ENCODE measurements around the gene TOB2. TPM values are rescaled to one million over a fixed set of nuclear protein-coding genes. Genes with fewer than 3 reads are reported as not detected.
"Not testable (repeated sequence)": the region's sequence is repeated elsewhere in the genome, so short reads cannot be mapped to it uniquely, and the experiment has no call there.

The TOB2 gene
- total RNA-seq, 1 donor from 2014 or later = 44.2 TPM

GRCh38 chr22:41434361-41435003 is 12.1 kb downstream of the TOB2 start:
- DNase-seq (ENCODE audit: low spot score); H3K4me1 Mint-ChIP-seq (ENCODE audit: low read depth); H3K4me3 Mint-ChIP-seq (ENCODE audit: low read depth); H3K27me3 Mint-ChIP-seq (ENCODE audit: low read depth); H3K27ac Mint-ChIP-seq; intact Hi-C loops (cut with micrococcal nuclease); H3K9me3 Mint-ChIP-seq: not testable (repeated sequence)
- H3K36me3 Mint-ChIP-seq (ENCODE audit: low read depth) = peaks cover 62% of the 10 kb centered on the region

- DNase-seq (ENCODE audit: low spot score); H3K4me3 Mint-ChIP-seq (ENCODE audit: low read depth); intact Hi-C loops (cut with micrococcal nuclease); H3K27me3 Mint-ChIP-seq (ENCODE audit: low read depth); H3K4me1 Mint-ChIP-seq (ENCODE audit: low read depth); H3K27ac Mint-ChIP-seq; H3K9me3 Mint-ChIP-seq: not testable (repeated sequence)
- peaks cover 58% of the 10 kb centered on the region for H3K36me3 Mint-ChIP-seq (ENCODE audit: low read depth)
Observed at GRCh38 chr22:41433480-41433879, 13.1 kb downstream of the TOB2 start.

GRCh38 chr22:41431656-41432055 is 14.9 kb downstream of the TOB2 start:
- no peak for DNase-seq (ENCODE audit: low spot score)
- Mint-ChIP-seq H3K27me3 (ENCODE audit: low read depth) (no peaks in the 10 kb centered on the region), H3K4me3 (ENCODE audit: low read depth) (no peak overlapping the region), H3K4me1 (ENCODE audit: low read depth) (peaks cover 3% of the 10 kb centered on the region), H3K9me3 (no peaks in the 10 kb centered on the region), H3K27ac (peak overlapping the region; percentile 49), H3K36me3 (ENCODE audit: low read depth) (peaks cover 53% of the 10 kb centered on the region)
- intact Hi-C loops (cut with micrococcal nuclease) = no loop called here

GRCh38 chr22:41429951-41430332 is 16.7 kb downstream of the TOB2 start:
- Mint-ChIP-seq H3K27me3 (ENCODE audit: low read depth) (no peaks in the 10 kb centered on the region), H3K36me3 (ENCODE audit: low read depth) (peaks cover 45% of the 10 kb centered on the region), H3K4me3 (ENCODE audit: low read depth) (no peak overlapping the region), H3K27ac (no peak overlapping the region), H3K9me3 (no peaks in the 10 kb centered on the region), H3K4me1 (ENCODE audit: low read depth) (peaks cover 9% of the 10 kb centered on the region)
- DNase-seq (ENCODE audit: low spot score) = no peak
- intact Hi-C loops (cut with micrococcal nuclease) = no loop called here

GRCh38 chr22:41429232-41429950 is 17.2 kb downstream of the TOB2 start:
- intact Hi-C loops (cut with micrococcal nuclease) = no loop called here
- peaks cover 40% of the 10 kb centered on the region for H3K36me3 Mint-ChIP-seq (ENCODE audit: low read depth)
- no peaks in the 10 kb centered on the region for H3K9me3 Mint-ChIP-seq
- no peak overlapping the region for H3K4me3 Mint-ChIP-seq (ENCODE audit: low read depth)
- no peak for DNase-seq (ENCODE audit: low spot score)
- H3K4me1 Mint-ChIP-seq (ENCODE audit: low read depth) = peaks cover 9% of the 10 kb centered on the region
- H3K27me3 Mint-ChIP-seq (ENCODE audit: low read depth) = no peaks in the 10 kb centered on the region
- no peak overlapping the region for H3K27ac Mint-ChIP-seq

GRCh38 chr22:41425660-41426365 is 20.8 kb downstream of the TOB2 start:
- H3K4me3 Mint-ChIP-seq (ENCODE audit: low read depth) = no peak overlapping the region
- H3K4me1 Mint-ChIP-seq (ENCODE audit: low read depth) = peaks cover 9% of the 10 kb centered on the region
- peak overlapping the region; percentile 54 for H3K27ac Mint-ChIP-seq
- H3K9me3 Mint-ChIP-seq = no peaks in the 10 kb centered on the region
- intact Hi-C loops (cut with micrococcal nuclease) = no loop called here
- peak; percentile 37 for DNase-seq (ENCODE audit: low spot score)
- H3K27me3 Mint-ChIP-seq (ENCODE audit: low read depth) = no peaks in the 10 kb centered on the region
- H3K36me3 Mint-ChIP-seq (ENCODE audit: low read depth) = peaks cover 19% of the 10 kb centered on the region

GRCh38 chr22:41418717-41419116 is 27.9 kb downstream of the TOB2 start:
- Mint-ChIP-seq H3K9me3 (no peaks in the 10 kb centered on the region), H3K4me3 (ENCODE audit: low read depth) (no peak overlapping the region), H3K4me1 (ENCODE audit: low read depth) (peaks cover 10% of the 10 kb centered on the region), H3K27ac (no peak overlapping the region), H3K36me3 (ENCODE audit: low read depth) (peaks cover 11% of the 10 kb centered on the region), H3K27me3 (ENCODE audit: low read depth) (no peaks in the 10 kb centered on the region)
- intact Hi-C loops (cut with micrococcal nuclease) = no loop called here
- DNase-seq (ENCODE audit: low spot score) = no peak

- Mint-ChIP-seq H3K9me3 (no peaks in the 10 kb centered on the region), H3K4me3 (ENCODE audit: low read depth) (no peak overlapping the region), H3K27ac (no peak overlapping the region), H3K4me1 (ENCODE audit: low read depth) (peaks cover 10% of the 10 kb centered on the region), H3K36me3 (ENCODE audit: low read depth) (peaks cover 8% of the 10 kb centered on the region), H3K27me3 (ENCODE audit: low read depth) (no peaks in the 10 kb centered on the region)
- no peak for DNase-seq (ENCODE audit: low spot score)
- intact Hi-C loops (cut with micrococcal nuclease) = no loop called here
Observed at GRCh38 chr22:41417622-41418390, 28.8 kb downstream of the TOB2 start.

- peaks cover 19% of the 10 kb centered on the region for H3K4me1 Mint-ChIP-seq (ENCODE audit: low read depth)
- H3K27ac Mint-ChIP-seq = peak overlapping the region; percentile 55
- peaks cover 8% of the 10 kb centered on the region for H3K36me3 Mint-ChIP-seq (ENCODE audit: low read depth)
- DNase-seq (ENCODE audit: low spot score) = no peak
- H3K27me3 Mint-ChIP-seq (ENCODE audit: low read depth) = no peaks in the 10 kb centered on the region
- peak overlapping the region; percentile 97 for H3K4me3 Mint-ChIP-seq (ENCODE audit: low read depth)
- intact Hi-C loops (cut with micrococcal nuclease) = no loop called here
- no peaks in the 10 kb centered on the region for H3K9me3 Mint-ChIP-seq
Observed at GRCh38 chr22:41415554-41415953, 31.0 kb downstream of the TOB2 start.

GRCh38 chr22:41411021-41411851 is 35.4 kb downstream of the TOB2 start:
- Mint-ChIP-seq H3K4me3 (ENCODE audit: low read depth) (no peak overlapping the region), H3K36me3 (ENCODE audit: low read depth) (peaks cover 4% of the 10 kb centered on the region), H3K27ac (peak overlapping the region; percentile 70), H3K27me3 (ENCODE audit: low read depth) (no peaks in the 10 kb centered on the region), H3K9me3 (no peaks in the 10 kb centered on the region), H3K4me1 (ENCODE audit: low read depth) (peaks cover 21% of the 10 kb centered on the region)
- intact Hi-C loops (cut with micrococcal nuclease) = no loop called here
- no peak for DNase-seq (ENCODE audit: low spot score)

GRCh38 chr22:41410311-41410751 is 36.3 kb downstream of the TOB2 start:
- Mint-ChIP-seq H3K27me3 (ENCODE audit: low read depth) (no peaks in the 10 kb centered on the region), H3K4me3 (ENCODE audit: low read depth) (no peak overlapping the region), H3K36me3 (ENCODE audit: low read depth) (no peaks in the 10 kb centered on the region), H3K4me1 (ENCODE audit: low read depth) (peaks cover 21% of the 10 kb centered on the region), H3K27ac (no peak overlapping the region), H3K9me3 (no peaks in the 10 kb centered on the region)
- no peak for DNase-seq (ENCODE audit: low spot score)
- intact Hi-C loops (cut with micrococcal nuclease) = no loop called here

- DNase-seq (ENCODE audit: low spot score) = no peak
- Mint-ChIP-seq H3K9me3 (no peaks in the 10 kb centered on the region), H3K27ac (no peak overlapping the region), H3K4me3 (ENCODE audit: low read depth) (no peak overlapping the region), H3K27me3 (ENCODE audit: low read depth) (no peaks in the 10 kb centered on the region), H3K36me3 (ENCODE audit: low read depth) (no peaks in the 10 kb centered on the region), H3K4me1 (ENCODE audit: low read depth) (peaks cover 19% of the 10 kb centered on the region)
- intact Hi-C loops (cut with micrococcal nuclease) = no loop called here
Observed at GRCh38 chr22:41408665-41409064, 37.9 kb downstream of the TOB2 start.

Data from activated T-helper 2 cell treated with anti-CD3 and anti-CD28 coated beads, Interferon-gamma antibody, Interleukin-2, Interleukin-4, amounts not matched to agents 10 μg/mL and 5 μg/mL and 100 μg/mL, durations not matched to agents 14 hours and 24 hours and 36 hours (primary cell).